ENCODE measurements around the gene XDH.
A peak's percentile ranks its signal among the peaks of the same experiment; 100 is the strongest.

Gene XDH

GRCh38 chr2:31329081-31329625 lies 85.4 kb downstream of the XDH start:
- DNase-seq (ENCODE audit: low read depth) = no peak

- no peak for DNase-seq (ENCODE audit: low read depth)
Measured at GRCh38 chr2:31328026-31328425, 86.5 kb downstream of the XDH start.

- DNase-seq (ENCODE audit: low read depth) = no peak
Measured at GRCh38 chr2:31327505-31327904, 87.0 kb downstream of the XDH start.

GRCh38 chr2:31324016-31324633 lies 90.4 kb downstream of the XDH start:
- DNase-seq (ENCODE audit: low read depth) = no peak

- peak; percentile 34 for DNase-seq (ENCODE audit: low read depth)
Measured at GRCh38 chr2:31322371-31322770, 92.2 kb downstream of the XDH start.

GRCh38 chr2:31319406-31320175 lies 95.0 kb downstream of the XDH start:
- peak; percentile 87 for DNase-seq (ENCODE audit: low read depth)

GRCh38 chr2:31318361-31319336 lies 95.9 kb downstream of the XDH start:
- peak; percentile 93 for DNase-seq (ENCODE audit: low read depth)

GRCh38 chr2:31317396-31317795 lies 97.1 kb downstream of the XDH start:
- no peak for DNase-seq (ENCODE audit: low read depth)

- DNase-seq (ENCODE audit: low read depth) = no peak
Measured at GRCh38 chr2:31314761-31315160, 99.8 kb downstream of the XDH start.

- DNase-seq (ENCODE audit: low read depth) = peak; percentile 92
Measured at GRCh38 chr2:31312898-31313297, 101.6 kb downstream of the XDH start.

GRCh38 chr2:31304816-31305215 lies 109.7 kb downstream of the XDH start:
- no peak for DNase-seq (ENCODE audit: low read depth)

GRCh38 chr2:31302940-31303563 lies 111.5 kb downstream of the XDH start:
- DNase-seq (ENCODE audit: low read depth) = no peak

GRCh38 chr2:31300309-31300708 lies 114.2 kb downstream of the XDH start:
- no peak for DNase-seq (ENCODE audit: low read depth)

GRCh38 chr2:31299547-31299946 lies 115.0 kb downstream of the XDH start:
- no peak for DNase-seq (ENCODE audit: low read depth)

- DNase-seq (ENCODE audit: low read depth) = no peak
Measured at GRCh38 chr2:31297751-31298150, 116.8 kb downstream of the XDH start.

GRCh38 chr2:31296641-31297287 lies 117.8 kb downstream of the XDH start:
- no peak for DNase-seq (ENCODE audit: low read depth)

- no peak for DNase-seq (ENCODE audit: low read depth)
Measured at GRCh38 chr2:31294196-31294595, 120.3 kb downstream of the XDH start.

- DNase-seq (ENCODE audit: low read depth) = peak; percentile 51
Measured at GRCh38 chr2:31287654-31288053, 126.9 kb downstream of the XDH start.

GRCh38 chr2:31286961-31287550 lies 127.5 kb downstream of the XDH start:
- peak; percentile 33 for DNase-seq (ENCODE audit: low read depth)

- DNase-seq (ENCODE audit: low read depth) = no peak
Measured at GRCh38 chr2:31286230-31286629, 128.3 kb downstream of the XDH start.

Measured in iris pigment epithelial cell (primary cell).